ENCODE measurements around the gene LRRC8D.

The LRRC8D gene

DNA sequence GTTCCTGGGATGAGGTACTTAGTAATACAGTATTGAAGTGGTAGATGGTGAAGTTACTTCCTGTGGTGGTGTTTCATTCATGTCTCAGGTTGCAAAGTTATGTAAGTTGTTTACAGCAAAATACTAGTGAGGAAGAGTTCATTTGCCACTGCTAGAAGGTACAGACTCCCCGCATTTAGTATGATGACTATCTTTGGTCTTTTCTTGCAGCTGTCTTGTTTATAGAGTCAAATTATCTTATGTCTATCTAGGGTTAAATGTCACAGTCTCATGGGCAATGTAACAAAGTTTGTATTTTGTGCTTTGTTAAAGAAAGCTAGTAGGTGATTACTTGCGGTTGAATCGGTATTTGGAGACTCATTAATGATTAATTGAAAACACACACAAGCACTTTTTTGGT lies 50.2 kb downstream of the LRRC8D start:
- DNase-seq (ENCODE audit: low read depth in 2 of 2): no peak

DNA sequence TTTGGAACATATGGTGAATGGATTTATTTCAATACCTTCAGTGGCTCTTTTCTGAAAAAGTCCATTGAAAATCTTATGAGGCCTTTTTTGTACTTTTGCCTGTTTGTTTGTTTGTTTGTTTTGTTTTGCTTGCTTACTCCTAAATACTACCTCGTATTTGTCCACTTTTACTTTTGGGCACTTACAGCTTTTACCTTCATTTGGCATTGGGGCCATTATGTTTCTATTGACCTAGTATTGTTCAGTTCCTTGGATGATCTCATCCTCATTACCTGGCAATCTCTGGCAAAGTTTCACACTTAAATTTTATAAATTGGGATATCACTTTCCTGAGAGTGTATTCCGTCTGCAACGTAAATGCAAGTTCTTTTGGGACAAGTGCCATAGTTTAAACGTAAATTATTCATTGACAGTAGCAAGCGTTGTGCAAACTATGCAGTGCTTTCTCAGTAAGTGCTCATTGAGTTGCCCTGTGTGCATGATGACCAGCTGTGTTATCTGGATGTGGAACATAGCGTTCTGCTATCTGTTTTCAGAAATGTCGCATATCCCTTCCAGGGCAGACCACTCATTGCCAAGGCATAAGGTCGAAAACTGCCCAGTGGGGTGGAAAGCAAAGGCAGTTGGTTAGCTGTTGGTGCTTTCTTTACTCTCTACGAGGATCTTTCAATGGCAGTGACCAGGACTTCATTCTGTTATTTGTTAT lies 51.1 kb downstream of the LRRC8D start:
- DNase-seq (ENCODE audit: low read depth in 2 of 2): no peak

DNA sequence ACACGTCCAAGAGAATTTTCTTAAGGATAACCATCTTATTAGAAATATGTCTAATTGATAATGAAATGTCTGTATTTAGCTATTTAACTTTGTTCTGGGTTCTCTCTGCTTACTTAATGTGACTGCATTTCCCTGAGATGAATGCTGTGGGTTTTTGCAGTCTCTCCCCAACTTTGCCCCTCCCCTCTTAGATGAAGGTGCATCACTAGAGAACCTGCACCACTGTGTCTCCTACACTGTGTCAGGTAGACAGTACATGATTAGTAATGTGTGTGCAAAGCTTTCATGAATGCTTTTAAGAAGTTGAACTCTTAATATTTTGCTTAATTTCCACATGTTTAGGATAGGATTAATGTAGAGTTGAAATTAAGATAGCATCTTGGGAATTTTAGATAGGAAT lies 51.7 kb downstream of the LRRC8D start:
- DNase-seq (ENCODE audit: low read depth in 2 of 2): no peak

DNA sequence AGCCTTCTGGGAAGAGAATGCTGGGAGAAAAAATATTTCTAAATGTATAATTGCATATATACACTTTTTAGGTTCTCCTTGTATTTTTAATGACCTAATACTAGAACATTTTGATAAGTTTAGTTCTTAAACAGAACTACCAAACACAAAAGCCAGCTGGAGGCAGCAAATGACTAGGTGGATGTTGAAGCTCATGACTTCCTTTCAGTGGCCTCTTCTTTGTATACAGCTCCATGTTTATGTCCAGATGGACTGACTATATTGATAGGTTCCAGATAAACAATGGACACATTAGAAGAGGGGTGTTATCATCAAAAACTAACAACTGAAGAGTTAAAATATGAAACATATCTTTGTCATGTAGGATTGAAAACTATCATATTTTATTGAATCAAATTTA lies 52.5 kb downstream of the LRRC8D start:
- no peak for DNase-seq (ENCODE audit: low read depth in 2 of 2)

DNA sequence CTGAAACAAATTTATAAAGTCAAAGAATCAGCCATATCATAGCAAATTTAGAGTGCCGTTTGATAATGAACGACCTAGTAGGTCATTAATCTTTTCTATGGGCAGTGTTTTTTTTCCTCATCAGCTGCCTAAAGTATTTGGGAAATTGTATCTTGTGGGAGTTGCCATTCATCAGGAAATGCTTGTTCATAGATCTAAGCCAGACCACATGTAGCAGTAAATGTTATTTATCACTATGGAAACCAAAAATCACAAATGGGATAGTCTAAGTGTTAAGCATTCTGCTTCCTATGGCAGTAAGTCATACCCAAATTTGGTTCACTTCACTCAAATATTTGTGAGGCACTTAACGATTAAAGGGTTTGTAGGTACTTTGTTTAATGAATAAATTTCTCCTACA lies 52.9 kb downstream of the LRRC8D start:
- DNase-seq (ENCODE audit: low read depth in 2 of 2): no peak

DNA sequence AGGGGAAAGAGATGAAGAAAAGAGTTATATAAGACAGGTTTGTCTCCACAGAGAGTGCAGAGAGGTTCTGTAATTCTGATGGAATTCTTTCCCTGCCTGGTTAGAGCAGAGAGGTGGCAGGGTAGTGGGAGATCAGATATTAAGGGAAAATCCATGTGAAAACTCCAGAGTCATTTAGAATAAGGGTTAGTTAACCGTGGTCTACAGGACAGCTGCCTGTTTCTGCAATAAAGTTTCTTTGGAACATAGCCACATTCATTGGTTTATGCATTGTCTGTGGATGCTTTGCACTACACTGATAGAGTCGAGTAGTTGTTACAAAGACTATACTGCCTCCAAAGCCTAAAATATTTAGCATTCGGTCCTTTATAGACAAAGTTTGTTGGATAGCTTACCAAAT lies 55.6 kb downstream of the LRRC8D start:
- DNase-seq (ENCODE audit: low read depth in 2 of 2): no peak

DNA sequence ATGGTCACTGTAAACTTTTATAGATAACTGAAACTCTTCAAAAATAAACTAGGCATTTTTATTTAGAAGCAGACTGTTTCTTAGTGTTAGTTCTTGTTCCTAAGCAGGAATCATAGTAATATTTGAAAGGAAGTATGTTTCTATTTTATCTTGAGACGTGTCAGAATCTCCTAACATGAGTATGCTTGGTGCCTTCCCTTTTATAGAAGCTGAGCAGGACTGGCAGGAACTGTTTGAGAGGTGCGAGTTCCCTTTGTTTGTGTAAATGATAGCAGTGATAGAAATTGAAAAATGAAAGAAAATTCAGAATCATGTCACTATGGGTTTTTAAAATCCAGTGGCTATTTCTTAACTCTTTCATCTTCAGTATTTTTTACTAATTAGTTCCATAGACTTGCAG lies 56.9 kb downstream of the LRRC8D start:
- no peak for DNase-seq (ENCODE audit: low read depth in 2 of 2)

DNA sequence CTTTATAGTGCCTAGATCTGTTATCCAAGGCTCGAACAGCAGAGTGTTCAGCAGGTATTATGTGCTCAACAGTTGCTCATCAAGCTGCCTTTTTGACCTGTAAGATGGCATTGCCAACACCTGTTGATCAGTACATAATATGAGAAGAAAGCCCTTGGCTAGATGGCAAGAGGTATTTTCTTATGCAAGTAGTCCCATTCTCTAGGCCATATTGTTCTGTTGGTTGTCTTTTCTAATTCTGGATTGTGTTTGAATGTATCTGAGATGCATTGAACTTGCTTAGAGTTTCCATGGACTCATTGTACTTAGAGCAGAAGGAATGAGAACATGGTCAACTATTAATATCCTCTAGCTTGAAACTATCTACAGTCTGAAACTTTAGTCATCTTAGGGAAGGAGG lies 57.4 kb downstream of the LRRC8D start:
- no peak for DNase-seq (ENCODE audit: low read depth in 2 of 2)

DNA sequence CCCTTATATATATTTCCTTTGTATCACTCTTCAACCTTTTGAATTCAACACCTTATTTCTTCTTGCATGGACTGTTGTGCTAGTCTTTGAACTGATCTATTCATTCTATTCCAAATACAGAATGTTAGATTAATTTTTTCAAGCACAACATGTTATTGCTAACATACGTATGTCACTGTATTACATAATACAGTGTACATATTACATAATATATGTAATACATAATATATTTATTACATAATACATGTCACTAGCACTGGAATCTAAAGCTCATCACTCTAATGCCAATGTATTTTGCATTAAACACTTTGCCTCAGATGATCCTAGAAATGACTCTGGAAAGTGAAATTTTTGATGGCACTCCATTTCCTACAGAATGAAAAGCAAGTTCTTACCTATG lies 59.8 kb downstream of the LRRC8D start:
- DNase-seq (ENCODE audit: low read depth in 2 of 2): no peak

DNA sequence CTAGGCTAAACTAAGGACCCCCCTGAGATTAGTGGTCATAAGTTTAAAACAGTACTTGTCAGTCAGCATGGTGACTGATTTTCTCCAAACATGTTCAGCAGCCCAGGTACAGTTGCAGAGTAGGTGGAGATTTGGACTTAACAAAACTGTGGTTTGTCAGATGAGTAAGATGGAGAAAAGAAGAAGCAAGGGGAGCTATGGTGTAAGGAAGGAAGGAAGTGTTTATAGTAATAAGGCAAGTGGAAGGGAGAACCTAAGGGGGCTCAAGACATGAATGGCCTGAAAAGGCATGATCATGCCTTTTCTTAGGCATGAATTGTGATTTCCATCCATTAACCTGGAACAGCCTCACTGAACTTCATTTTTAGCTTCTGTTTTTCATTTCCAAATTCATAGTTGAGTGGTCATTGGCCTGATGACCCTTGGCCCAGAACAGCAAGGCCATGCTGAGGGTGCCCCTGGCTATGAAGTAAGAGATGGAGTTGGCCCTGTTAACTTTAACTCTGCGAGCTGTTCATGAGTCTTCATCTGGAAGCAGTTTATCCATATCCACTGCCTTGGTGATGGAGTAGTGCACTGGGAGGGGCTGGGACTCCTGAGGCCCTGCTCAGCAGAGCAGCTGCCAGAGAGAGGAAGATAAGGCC lies 60.7 kb downstream of the LRRC8D start:
- DNase-seq (ENCODE audit: low read depth in 2 of 2): no peak

DNA sequence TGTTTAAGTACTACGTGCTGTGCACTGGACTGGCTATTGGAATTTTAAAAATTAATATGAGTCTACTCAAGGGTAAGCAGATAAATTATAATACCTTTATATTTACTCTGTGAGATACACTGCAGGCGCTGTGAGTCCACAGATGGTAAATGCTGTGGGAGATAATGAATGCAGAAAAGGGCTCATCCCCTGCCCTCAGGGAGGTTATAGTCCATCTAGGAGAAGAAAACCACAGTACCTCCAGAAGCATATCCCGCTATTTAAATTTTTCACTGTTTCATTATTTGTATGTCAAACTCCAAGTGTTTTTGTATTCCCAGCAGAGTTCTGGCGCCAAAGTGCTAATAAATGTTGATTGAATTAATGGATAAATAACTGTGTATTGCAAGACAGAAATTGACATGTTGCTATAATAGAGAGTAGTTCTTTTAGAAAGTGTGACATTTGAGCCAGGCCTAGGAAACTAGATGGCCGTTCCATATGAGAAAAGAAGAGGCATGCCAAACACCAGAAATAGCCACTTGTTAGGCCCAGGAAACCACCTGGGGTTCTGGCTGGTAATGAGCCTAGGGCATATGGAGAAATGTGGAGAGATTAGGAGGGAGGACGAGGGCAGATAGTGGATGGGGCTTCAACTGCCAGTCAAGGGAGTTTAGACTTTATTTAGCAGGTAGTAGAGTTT lies 61.7 kb downstream of the LRRC8D start:
- no peak for DNase-seq (ENCODE audit: low read depth in 2 of 2)

DNA sequence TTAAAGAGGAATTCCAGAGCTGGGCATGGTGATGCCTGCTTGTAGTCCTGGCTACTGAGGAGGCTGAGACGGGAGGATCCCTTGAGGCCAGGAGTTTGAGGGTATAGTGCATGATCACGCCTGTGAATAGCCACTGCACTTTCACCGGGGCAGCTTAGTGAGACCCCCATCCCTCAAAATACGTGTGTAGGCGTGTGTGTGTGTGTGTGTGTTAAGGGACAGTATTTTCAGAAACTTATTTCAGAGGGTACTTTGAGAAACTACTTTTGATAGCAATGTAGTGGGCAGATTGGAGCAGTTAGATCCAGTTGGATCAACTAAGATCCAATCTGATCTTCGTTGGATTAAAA lies 62.2 kb downstream of the LRRC8D start:
- DNase-seq (ENCODE audit: low read depth in 2 of 2): no peak

DNA sequence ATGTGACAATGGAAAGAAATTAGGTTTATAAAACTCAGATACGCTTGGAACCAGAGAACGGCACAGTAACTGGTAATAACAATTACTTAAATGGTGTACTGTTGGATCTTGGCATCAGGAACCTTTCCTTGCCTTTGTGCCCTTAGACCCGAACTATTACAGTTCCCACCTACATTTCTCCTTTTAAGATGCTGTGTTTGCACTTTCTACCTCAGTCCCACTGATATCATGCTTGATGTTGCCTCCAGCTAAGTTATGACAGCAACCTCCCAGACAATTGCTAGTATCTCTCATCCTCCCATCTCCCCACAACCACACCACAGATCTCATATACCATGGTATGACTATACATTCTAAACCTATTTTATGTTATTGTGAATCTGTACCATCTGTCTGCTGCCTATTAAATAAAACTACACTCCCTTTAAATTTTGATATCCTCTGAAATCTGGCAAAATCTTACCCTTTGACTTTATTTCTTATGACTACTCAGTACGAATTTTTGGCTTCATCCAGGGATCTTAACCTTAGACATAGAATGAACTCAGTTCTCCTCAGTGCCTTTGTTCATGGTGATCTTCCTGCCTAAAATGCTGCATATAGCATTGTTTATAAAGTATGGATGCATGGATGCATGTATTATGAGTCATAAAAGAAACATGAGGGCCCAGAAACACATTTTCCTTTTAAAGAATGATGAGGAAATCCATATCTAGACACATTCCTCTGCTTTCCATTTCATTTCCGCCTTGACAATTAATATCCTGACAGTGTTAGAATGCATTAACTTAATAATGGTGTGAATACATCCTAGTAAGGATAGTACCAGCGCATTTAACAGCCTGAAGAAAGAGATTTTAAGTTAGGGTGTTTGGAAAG lies 64.1 kb downstream of the LRRC8D start:
- DNase-seq (ENCODE audit: low read depth in 2 of 2): no peak

DNA sequence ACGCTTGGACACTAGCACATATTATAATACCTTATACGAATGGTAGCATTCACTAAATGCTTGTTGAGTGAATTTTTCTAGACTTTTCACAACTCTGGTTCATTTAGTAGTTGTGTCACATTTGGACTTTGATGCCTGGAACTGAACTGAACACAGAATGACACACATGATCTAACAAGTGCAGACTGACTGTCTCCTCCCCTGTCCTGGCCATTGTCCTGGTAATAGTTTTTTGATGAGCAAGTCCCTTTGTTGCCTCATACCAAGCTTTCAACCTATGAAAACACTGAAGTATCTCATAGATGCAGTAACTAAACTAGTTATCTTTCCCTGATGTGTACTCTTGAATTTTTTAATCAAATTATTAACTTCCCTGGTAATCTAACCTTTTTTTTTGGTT lies 66.4 kb downstream of the LRRC8D start:
- DNase-seq (ENCODE audit: low read depth in 2 of 2): no peak

DNA sequence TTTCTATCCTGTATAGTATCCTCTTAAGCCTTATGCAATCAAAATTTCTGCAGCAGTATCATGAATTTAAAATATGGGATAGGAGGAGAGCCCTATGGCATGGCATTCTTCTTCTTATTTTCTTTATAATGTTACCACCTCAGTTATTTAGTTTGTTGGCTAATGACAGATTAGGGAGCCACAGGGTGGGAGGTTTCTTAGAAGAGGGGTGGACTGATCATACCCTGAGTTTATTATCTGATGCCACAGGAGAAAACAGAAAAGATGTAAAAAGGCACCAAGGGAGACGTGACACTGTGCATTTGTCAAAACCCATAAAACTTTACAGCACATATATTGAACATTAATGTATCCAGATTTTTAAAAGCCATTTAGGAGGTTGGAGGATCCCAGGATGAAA lies 66.9 kb downstream of the LRRC8D start:
- no peak for DNase-seq (ENCODE audit: low read depth in 2 of 2)

DNA sequence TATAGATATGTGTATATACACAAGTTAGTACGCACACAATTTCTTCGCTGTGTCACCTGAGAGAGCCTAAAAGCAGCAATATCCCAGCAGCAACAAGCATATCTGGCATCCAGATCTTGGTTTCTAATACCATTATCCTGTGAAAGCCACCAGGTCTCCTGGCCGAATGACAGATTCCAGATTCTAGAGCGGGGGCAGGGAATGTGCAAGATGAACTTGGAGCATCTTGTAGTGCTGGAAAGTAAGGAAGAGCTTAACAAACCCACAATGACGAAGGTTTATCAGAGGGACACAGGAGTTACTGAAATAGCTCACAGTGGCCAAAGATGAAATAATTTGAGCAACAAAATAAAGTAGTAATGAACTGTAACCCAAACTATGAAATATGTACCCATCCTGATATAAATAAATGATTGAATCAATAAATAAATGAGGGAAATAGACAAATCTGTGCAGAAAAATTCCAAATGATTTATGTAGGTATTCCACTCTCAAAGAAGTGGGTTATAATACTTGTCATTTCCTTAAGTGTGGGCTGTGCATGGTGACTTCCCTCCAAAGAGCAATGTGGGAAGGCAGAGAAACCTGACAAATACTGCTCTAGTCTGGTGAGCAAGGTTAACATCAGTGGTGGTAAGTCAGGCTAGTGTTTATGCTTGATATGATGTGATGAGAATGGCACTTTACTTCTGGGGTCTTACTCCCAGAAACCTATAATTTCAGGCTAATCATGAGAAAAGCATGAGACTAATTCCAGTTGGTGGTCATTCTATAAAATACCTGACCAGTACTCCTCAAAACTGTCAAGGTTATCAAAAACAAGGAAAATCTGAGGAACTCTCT lies 67.9 kb downstream of the LRRC8D start:
- DNase-seq (ENCODE audit: low read depth in 2 of 2): no peak

DNA sequence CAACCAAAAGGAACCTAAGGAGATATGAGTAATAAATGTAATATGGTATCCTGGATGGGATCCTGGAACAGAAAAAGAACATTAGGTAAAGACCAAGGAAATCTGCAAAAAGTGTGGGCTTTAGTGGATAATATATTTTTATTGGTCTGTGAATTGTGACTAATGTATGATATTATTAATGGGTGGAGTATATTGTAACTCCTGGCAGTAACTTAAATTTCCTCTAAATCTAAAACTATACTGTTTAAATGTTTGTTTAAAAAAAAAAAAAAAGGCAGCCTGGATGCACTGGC lies 68.4 kb downstream of the LRRC8D start:
- no peak for DNase-seq (ENCODE audit: low read depth in 2 of 2)

DNA sequence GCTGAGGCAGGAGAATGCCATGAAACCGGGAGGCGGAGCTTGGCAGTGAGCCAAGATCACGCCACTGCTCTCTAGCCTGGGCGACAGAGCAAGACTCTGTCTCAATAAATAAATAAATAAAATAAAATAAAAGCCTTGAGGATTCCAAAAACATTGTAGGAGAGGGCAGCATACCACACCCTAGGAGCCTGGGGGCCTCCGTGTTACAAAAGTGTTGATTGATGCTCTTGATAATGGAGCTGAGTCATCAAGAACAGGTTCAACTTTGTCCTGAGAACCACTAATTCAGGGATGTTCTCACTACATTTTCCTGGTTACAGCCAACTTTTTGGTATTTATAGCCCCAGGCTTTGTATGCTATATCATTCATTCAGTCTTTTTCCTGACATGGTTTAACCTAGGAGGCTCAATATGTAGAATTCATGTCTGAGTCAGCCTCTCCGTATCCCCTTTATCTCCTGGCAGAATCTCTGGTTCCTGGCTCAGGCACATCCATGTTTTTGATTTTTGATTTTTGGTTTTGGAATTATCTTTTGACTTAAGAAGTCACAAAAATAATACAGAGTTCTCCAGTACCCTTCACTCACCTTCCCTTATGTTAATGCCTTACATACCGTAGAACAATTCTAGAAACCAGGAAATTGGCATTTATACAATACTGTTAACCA lies 69.4 kb downstream of the LRRC8D start:
- DNase-seq (ENCODE audit: low read depth in 2 of 2): no peak

DNA sequence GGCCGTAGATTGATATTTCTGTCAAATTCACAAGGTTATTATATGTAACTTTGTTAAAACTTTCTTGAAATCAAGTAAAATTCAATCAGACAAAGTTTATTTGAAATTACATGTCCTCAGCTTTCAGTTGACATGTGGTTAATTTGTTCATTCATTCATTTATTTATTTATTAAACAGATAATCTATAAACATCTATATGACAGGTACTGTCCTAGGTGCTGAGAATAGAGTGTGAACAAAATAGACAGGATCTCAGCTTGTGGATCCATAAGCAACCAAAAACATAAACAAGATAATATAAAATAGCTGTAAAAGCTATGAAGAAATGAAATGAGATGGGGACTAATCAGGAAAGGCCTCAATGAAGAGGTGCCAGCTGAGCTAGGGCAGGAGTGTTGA lies 72.0 kb downstream of the LRRC8D start:
- DNase-seq (ENCODE audit: low read depth in 2 of 2): no peak

DNA sequence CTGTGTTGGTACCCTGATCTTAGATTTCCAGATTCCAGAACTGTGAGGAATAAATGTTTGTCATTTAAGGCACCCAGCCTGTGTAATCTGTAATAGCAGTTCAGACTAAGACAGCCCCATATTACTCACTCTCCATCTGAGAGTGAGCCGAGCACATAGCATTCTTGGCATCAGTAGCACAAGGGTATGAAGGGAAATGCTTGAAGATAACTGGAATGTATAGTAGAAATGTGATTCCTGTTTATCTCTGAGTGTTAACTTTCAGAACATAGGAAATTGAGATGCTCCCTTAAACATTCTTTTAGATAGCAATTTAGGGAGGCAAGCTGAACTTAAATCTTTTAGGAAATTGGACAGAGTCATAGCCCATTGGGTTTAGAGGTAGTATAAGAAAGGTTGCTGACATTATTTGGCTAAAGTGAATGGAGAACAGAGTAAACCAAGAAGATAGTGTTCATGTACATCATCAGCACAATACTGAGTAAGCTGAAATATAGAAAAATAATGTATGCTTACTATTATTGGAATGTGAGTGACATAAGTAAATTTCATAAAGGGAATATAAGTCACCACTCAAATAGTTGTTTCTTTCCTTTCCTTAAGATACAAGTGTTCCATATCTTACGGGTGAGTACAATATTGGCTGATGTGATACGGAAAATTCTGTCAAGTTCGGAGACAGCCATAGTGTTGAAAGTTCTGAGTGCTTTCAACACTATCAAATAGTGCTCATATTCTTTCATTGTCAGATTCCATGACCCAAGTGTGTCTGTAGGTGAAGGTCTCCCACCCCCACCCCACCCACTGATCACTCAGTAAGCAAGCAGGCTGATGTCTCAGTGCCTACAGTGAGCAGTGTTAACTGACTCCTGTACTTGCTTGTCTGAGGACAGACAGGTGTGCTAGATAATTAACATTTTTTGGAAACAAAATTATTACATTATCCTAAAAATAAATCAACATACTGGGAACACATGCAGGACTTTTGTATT lies 73.7 kb downstream of the LRRC8D start:
- no peak for DNase-seq (ENCODE audit: low read depth in 2 of 2)

Data from stimulated activated CD4-positive, alpha-beta T cell treated with anti-CD3 and anti-CD28 coated beads, Interleukin-1b, Interleukin-23, amount 100 ng/mL, for 4 hours (primary cell).